Lower leg skin (tissue), 4 donors: ENCODE data around the gene FAM107B. TPM values are rescaled to one million over a fixed set of nuclear protein-coding genes. Genes with fewer than 3 reads are reported as not detected.

Experiments used
- DNase-seq, 2 donors: peaks; one replicate each; pipeline ENCODE4 v3.0.0-alpha.2; 2019; ENCODE audit warnings: low spot score in 2 of 2
- H3K4me3 ChIP-seq: fragments of 200-600 bp; sonication (generic); 2 replicates; pipeline ENCODE4 v1.5.1; 2017; ENCODE audit warnings: mild to moderate bottlenecking, low read depth; ENCODE audit not compliant: poor library complexity, severe bottlenecking
- CTCF ChIP-seq, 3 donors: fragments of 450-650 bp; IDR thresholded peaks; one replicate each; pipeline ENCODE4 v1.5.1; 2016; ENCODE audit warnings: antibody characterized with exemption in 3 of 3, mild to moderate bottlenecking in 3 of 3, moderate library complexity in 2 of 3
- POLR2A ChIP-seq, 2 donors: fragments of 450-650 bp; IDR thresholded peaks; one replicate each; pipeline ENCODE4 v1.6.1; 2016 to 2017; ENCODE audit warnings: antibody characterized with exemption in 2 of 2, mild to moderate bottlenecking in 1 of 2, moderate library complexity in 1 of 2
- WGBS, 2 donors: methylation state at CpG; one replicate each; pipeline ENCODE4 v1.1.5; 2018; 5-methylcytosine and 5-hydroxymethylcytosine counted together
- intact Hi-C: fragments of 100-400 bp; cut with DNase I; formaldehyde crosslinking; loops from one replicate; pipeline ENCODE4 v1.15.0; 2023; ENCODE audit warnings: low total_unique reads
- total RNA-seq, 4 donors: library from RNA; depleted of rRNA; stranded (reverse); fragments of >200 nt; gene quantifications; one replicate each; pipeline ENCODE4 v1.1.0, GENCODE V29; 2016

FAM107B gene
- total RNA-seq, 4 donors from 2014 or later = 28.3 to 52.7 (median 31.0) TPM

- TF ChIP-seq CTCF (IDR thresholded peaks at IDR 0.05) = no peak
- TF ChIP-seq POLR2A (IDR thresholded peaks at IDR 0.05) = no peak
- 53 to 56% methylated on average over 21 of the region's 21 CpGs for WGBS, 2 donors
- intact Hi-C loops = no loop called here
- no peak overlapping the region for H3K4me3 ChIP-seq
- peak; percentile 65 to 93 for DNase-seq
Observed at GRCh38 chr10:14536241-14537213, 238.2 kb downstream of the FAM107B start.

GRCh38 chr10:14535457-14536130 is 239.1 kb downstream of the FAM107B start:
- intact Hi-C loops = no loop called here
- no peak for DNase-seq
- WGBS, 2 donors = 82 to 83% methylated on average over 7 of the region's 7 CpGs
- no peak for TF ChIP-seq POLR2A (IDR thresholded peaks at IDR 0.05)
- TF ChIP-seq CTCF (IDR thresholded peaks at IDR 0.05) = no peak
- no peak overlapping the region for H3K4me3 ChIP-seq

- intact Hi-C loops = no loop called here
- DNase-seq = no peak
- TF ChIP-seq POLR2A (IDR thresholded peaks at IDR 0.05) = no peak
- no peak for TF ChIP-seq CTCF (IDR thresholded peaks at IDR 0.05)
- H3K4me3 ChIP-seq = no peak overlapping the region
- WGBS, 2 donors = 79 to 93% methylated on average over 7 of the region's 7 CpGs
Observed at GRCh38 chr10:14534152-14534551, 240.5 kb downstream of the FAM107B start.

GRCh38 chr10:14533295-14533694 is 241.4 kb downstream of the FAM107B start:
- TF ChIP-seq POLR2A (IDR thresholded peaks at IDR 0.05) (no peak), CTCF (IDR thresholded peaks at IDR 0.05) (no peak)
- no peak for DNase-seq
- 90 to 93% methylated on average over 16 of the region's 16 CpGs for WGBS, 2 donors
- intact Hi-C loops = no loop called here
- no peak overlapping the region for H3K4me3 ChIP-seq

GRCh38 chr10:14532473-14533251 is 242.0 kb downstream of the FAM107B start:
- WGBS, 2 donors = 69 to 80% methylated on average over 17 of the region's 17 CpGs
- H3K4me3 ChIP-seq = no peak overlapping the region
- intact Hi-C loops = no loop called here
- DNase-seq = no peak
- TF ChIP-seq CTCF (IDR thresholded peaks at IDR 0.05) = peak in 1 of 3 donors; percentile 75
- TF ChIP-seq POLR2A (IDR thresholded peaks at IDR 0.05) = no peak
